K562 (cell line): ENCODE data around the gene HSPB6.
"Not testable (repeated sequence)": the region's sequence is repeated elsewhere in the genome, so short reads cannot be mapped to it uniquely, and the experiment has no call there.

Source experiments
- BCLAF1 ChIP-seq, 2 experiments: fragments of 450-650 bp in 1 of 2; IDR thresholded peaks; 2 replicates each; pipeline ENCODE4 v1.6.1; 2011 to 2017; ENCODE audit warnings: low read depth in 2 of 2, antibody characterized with exemption in 1 of 2, borderline replicate concordance in 1 of 2, low read length in 1 of 2, mild to moderate bottlenecking in 1 of 2, mixed read lengths in 1 of 2; ENCODE audit not compliant: control insufficient read depth in 1 of 2
- CBX5 ChIP-seq: IDR thresholded peaks from 2 replicates; pipeline ENCODE4 v1.6.1; 2014; ENCODE audit warnings: low read depth, borderline replicate concordance
- CTCF ChIP-seq, 3 experiments: IDR thresholded peaks in 2 of 3; conservative IDR thresholded peaks in 1 of 3; 2 replicates each; pipeline ENCODE4 v1.5.1; 2011 to 2012; ENCODE audit warnings: low read length in 3 of 3, mild to moderate bottlenecking in 3 of 3, control low read depth in 2 of 3, improper control_type of control experiment in 1 of 3, inconsistent platforms in 1 of 3, low read depth in 1 of 3, mixed read lengths in 1 of 3, moderate library complexity in 1 of 3; ENCODE audit not compliant: insufficient read depth in 2 of 3
- JUN ChIP-seq, 2 experiments: sonication (generic) in 1 of 2; formaldehyde crosslinking in 1 of 2; IDR thresholded peaks; 2 replicates each; pipeline versions ENCODE4 v1.6.1 to v1.8.0; 2012 to 2022; ENCODE audit warnings: borderline replicate concordance in 2 of 2, mild to moderate bottlenecking in 2 of 2, improper control_type of control experiment in 1 of 2, low read depth in 1 of 2, low read length in 1 of 2, missing genetic modification reagents in 1 of 2
- POLR2A ChIP-seq: fragments of 450-650 bp; conservative IDR thresholded peaks from 2 replicates; pipeline ENCODE4 v1.6.1; 2016
- SLC30A9 ChIP-seq: fragments of 250-450 bp; sonication (Bioruptor Pico); IDR thresholded peaks from 2 replicates; pipeline ENCODE4 v1.8.0; 2022; ENCODE audit warnings: mild to moderate bottlenecking, moderate library complexity
- ZNF449 ChIP-seq: fragments of 250-450 bp; sonication (Bioruptor Pico); IDR thresholded peaks from 2 replicates; pipeline ENCODE4 v1.8.0; 2022; ENCODE audit warnings: moderate library complexity, mild to moderate bottlenecking, inconsistent platforms
- ZNF511 ChIP-seq: sonication (generic); formaldehyde crosslinking; IDR thresholded peaks from 2 replicates; pipeline ENCODE4 v1.8.0; 2022; ENCODE audit warnings: mild to moderate bottlenecking, missing genetic modification reagents
- ZNF551 ChIP-seq: fragments of 250-450 bp; sonication (Bioruptor Pico); IDR thresholded peaks from 2 replicates; pipeline ENCODE4 v1.5.0; 2021; ENCODE audit warnings: mild to moderate bottlenecking, moderate library complexity

GRCh38 chr19:35772362-35772761, 15.5 kb upstream of the HSPB6 start:
- not testable (repeated sequence) for TF ChIP-seq BCLAF1 (IDR thresholded peaks at IDR 0.05; ENCODE audit: borderline replicate concordance in 1 of 2, control insufficient read depth in 1 of 2, low read depth in 2 of 2, low read length in 1 of 2); CTCF (IDR thresholded peaks at IDR 0.05 in 2 of 3, conservative IDR thresholded peaks at IDR 0.05 in 1 of 3; ENCODE audit: insufficient read depth in 2 of 3, low read depth in 1 of 3, low read length in 3 of 3); ZNF551 (CRISPR knock-in tag); POLR2A; JUN (IDR thresholded peaks at IDR 0.05; ENCODE audit: borderline replicate concordance, low read depth, low read length); JUN (CRISPR knock-in tag; IDR thresholded peaks at IDR 0.05; ENCODE audit: borderline replicate concordance); ZNF449; SLC30A9 (CRISPR knock-in tag); ZNF511; CBX5
